HepG2 (cell line): ENCODE results near the gene SLC51B.

ENCODE experiments used
- CBX5 ChIP-seq: sonication (generic); formaldehyde crosslinking; IDR thresholded peaks from 2 replicates; pipeline ENCODE4 v1.4.0; 2020; ENCODE audit warnings: missing genetic modification reagents, borderline replicate concordance
- CTCF ChIP-seq: sonication (generic); formaldehyde crosslinking; IDR thresholded peaks from 2 replicates; pipeline ENCODE4 v1.5.0; 2020; ENCODE audit warnings: mild to moderate bottlenecking, missing genetic modification reagents, moderate library complexity
- ELF4 ChIP-seq: sonication (generic); formaldehyde crosslinking; IDR thresholded peaks from 2 replicates; pipeline ENCODE4 v1.5.0; 2020; ENCODE audit warnings: missing genetic modification reagents, mild to moderate bottlenecking, moderate library complexity, borderline replicate concordance
- GTF2F1 ChIP-seq: fragments of 150-350 bp; IDR thresholded peaks from 2 replicates; pipeline ENCODE4 v1.6.1; 2014; ENCODE audit warnings: low read length
- KLF11 ChIP-seq: IDR thresholded peaks from 2 replicates; pipeline ENCODE4 v1.6.1; 2016; ENCODE audit warnings: missing compliant biosample characterization
- POLR2A ChIP-seq, 2 experiments: IDR thresholded peaks; 2 replicates each; pipeline ENCODE4 v1.6.1; 2011; ENCODE audit warnings: low read depth in 2 of 2, low read length in 2 of 2, mild to moderate bottlenecking in 1 of 2, moderate library complexity in 1 of 2; ENCODE audit not compliant: insufficient read depth in 1 of 2
- RELA ChIP-seq: sonication (generic); formaldehyde crosslinking; IDR thresholded peaks from 2 replicates; pipeline ENCODE4 v1.4.0; 2020; ENCODE audit warnings: missing genetic modification reagents
- ZFP91 ChIP-seq: sonication (generic); formaldehyde crosslinking; IDR thresholded peaks from 2 replicates; pipeline ENCODE4 v1.9.0; 2022; ENCODE audit warnings: missing genetic modification reagents, mild to moderate bottlenecking, borderline replicate concordance
- ZNF234 ChIP-seq: sonication (generic); formaldehyde crosslinking; conservative IDR thresholded peaks from 2 replicates; pipeline ENCODE4 v1.5.1; 2020; ENCODE audit warnings: mild to moderate bottlenecking, missing genetic modification reagents
- ZNF567 ChIP-seq: sonication (generic); formaldehyde crosslinking; IDR thresholded peaks from 2 replicates; pipeline ENCODE4 v1.8.1; 2023; ENCODE audit warnings: mild to moderate bottlenecking, missing genetic modification reagents, borderline replicate concordance
- ZNF619 ChIP-seq: sonication (generic); formaldehyde crosslinking; IDR thresholded peaks from 2 replicates; pipeline ENCODE4 v1.4.0; 2020; ENCODE audit warnings: mild to moderate bottlenecking, missing genetic modification reagents
- TF ChIP-seq, protein P1 (sequence below): sonication (generic); formaldehyde crosslinking; conservative IDR thresholded peaks from 2 replicates; pipeline ENCODE4 v1.5.0; 2020; ENCODE audit warnings: missing genetic modification reagents
- TF ChIP-seq, protein P2 (sequence below): sonication (generic); formaldehyde crosslinking; IDR thresholded peaks from 2 replicates; pipeline ENCODE4 v1.4.0; 2020; ENCODE audit warnings: mild to moderate bottlenecking, missing genetic modification reagents
- TF ChIP-seq, protein P3 (sequence below): IDR thresholded peaks from 2 replicates; pipeline ENCODE4 v1.6.1; 2012; ENCODE audit warnings: inconsistent platforms

DNA sequence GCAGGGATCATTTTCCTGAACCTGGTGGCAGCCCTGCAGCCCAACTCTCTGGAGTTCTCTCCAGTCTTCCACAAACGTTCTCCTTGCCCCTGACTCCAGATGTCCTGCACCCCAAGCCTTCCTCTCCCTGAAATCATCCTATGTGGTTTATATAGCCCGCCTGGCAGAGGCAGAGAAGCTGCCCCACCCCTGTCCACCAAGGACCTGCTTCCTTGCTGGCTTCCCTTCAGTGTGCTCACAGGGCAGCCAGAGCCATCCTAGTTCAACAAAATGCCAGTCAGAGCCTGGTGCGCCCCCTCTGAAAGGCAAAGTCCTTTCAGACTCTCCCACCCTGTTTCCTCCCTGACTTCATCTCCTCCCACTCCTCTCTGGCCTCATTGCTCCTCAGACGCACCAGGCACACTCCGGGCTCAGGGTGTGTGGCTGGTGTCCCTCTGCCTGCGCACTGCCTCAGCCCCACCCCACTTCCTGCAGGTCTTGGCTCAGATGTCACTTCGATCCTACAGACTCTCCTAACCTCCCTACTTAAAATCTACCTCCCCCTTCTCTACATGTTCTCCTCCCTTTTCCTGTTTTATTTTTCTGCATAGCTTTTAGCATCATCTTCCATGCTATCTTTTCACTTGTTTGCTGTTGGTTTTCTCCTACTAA is 37.2 kb downstream of the SLC51B start:
- TF ChIP-seq ZNF234 (CRISPR knock-in tag) (no peak), ZFP91 (no peak; the same call in 1 of the 2 replicates), CBX5 (no peak), CTCF (no peak), POLR2A (IDR thresholded peaks at IDR 0.05; ENCODE audit: insufficient read depth in 1 of 2, low read depth in 2 of 2, low read length in 2 of 2) (no peak), GTF2F1 (no peak), ZNF567 (CRISPR knock-in tag) (no peak), RELA (CRISPR knock-in tag) (no peak), ZNF619 (CRISPR knock-in tag) (no peak), ELF4 (CRISPR knock-in tag) (no peak), KLF11 (no peak)
- TF ChIP-seq, protein P1, sequence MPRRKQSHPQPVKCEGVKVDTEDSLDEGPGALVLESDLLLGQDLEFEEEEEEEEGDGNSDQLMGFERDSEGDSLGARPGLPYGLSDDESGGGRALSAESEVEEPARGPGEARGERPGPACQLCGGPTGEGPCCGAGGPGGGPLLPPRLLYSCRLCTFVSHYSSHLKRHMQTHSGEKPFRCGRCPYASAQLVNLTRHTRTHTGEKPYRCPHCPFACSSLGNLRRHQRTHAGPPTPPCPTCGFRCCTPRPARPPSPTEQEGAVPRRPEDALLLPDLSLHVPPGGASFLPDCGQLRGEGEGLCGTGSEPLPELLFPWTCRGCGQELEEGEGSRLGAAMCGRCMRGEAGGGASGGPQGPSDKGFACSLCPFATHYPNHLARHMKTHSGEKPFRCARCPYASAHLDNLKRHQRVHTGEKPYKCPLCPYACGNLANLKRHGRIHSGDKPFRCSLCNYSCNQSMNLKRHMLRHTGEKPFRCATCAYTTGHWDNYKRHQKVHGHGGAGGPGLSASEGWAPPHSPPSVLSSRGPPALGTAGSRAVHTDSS (CRISPR knock-in tag): no peak
- TF ChIP-seq, protein P2, sequence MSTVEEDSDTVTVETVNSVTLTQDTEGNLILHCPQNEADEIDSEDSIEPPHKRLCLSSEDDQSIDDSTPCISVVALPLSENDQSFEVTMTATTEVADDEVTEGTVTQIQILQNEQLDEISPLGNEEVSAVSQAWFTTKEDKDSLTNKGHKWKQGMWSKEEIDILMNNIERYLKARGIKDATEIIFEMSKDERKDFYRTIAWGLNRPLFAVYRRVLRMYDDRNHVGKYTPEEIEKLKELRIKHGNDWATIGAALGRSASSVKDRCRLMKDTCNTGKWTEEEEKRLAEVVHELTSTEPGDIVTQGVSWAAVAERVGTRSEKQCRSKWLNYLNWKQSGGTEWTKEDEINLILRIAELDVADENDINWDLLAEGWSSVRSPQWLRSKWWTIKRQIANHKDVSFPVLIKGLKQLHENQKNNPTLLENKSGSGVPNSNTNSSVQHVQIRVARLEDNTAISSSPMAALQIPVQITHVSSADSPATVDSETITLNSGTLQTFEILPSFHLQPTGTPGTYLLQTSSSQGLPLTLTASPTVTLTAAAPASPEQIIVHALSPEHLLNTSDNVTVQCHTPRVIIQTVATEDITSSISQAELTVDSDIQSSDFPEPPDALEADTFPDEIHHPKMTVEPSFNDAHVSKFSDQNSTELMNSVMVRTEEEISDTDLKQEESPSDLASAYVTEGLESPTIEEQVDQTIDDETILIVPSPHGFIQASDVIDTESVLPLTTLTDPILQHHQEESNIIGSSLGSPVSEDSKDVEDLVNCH (CRISPR knock-in tag): no peak
- TF ChIP-seq, protein P3, sequence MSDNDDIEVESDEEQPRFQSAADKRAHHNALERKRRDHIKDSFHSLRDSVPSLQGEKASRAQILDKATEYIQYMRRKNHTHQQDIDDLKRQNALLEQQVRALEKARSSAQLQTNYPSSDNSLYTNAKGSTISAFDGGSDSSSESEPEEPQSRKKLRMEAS: no peak
